ENCODE measurements around the gene CATSPER4.

Gene CATSPER4

DNA sequence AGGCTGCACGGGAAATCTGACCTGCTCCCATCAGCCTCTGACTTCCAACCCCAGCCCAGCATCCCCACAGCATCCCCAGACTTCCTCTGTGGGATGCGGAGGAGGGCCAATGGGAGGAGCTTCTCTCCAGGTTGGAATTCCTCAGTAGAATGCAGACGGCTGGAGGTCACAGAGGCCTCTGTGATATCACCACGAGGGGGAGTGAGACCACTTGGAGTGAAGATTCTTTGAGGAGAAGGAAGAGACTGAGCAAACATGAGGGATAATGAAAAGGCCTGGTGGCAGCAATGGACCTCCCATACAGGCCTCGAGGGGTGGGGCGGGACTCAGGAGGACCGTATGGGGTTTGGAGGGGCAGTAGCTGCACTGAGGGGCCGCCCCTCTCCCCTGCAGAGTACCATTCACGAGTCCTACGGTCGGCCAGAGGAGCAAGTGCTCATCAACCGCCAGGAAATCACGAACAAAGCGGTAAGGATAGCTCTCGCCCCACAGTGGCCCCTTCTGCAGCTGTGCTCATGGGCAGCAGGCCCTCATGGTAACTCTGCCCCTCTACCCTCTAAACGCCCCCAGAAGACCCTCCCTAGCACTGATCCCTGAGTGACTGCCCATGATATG, at the start of gene CATSPER4:
Gene CATSPER4 (plus strand): TSS at position 230 of the 615 bp plus-strand sequence. CDS start 26 bp downstream, at position 256.
- peak; percentile 46 for DNase-seq

DNA sequence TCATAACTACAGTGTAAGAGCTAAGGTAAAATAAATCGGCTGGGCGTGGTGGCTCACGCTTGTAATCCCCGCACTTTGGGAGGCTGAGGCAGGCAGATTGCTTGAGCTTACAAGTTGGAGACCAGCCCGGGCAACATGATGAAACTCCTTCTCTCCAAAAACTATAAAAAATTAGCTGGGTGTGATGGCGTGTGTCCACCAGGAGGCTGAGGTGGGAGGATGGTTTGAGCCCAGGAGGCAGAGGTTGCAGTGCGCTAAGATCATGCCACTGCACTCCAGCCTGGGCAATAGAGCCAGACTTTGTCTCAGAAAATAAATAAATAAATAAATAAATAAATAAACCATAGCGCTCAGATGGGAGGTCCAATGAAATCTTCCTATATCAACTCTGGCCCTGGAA, 48.2 kb upstream of the CATSPER4 start:
- DNase-seq, result no peak

DNA sequence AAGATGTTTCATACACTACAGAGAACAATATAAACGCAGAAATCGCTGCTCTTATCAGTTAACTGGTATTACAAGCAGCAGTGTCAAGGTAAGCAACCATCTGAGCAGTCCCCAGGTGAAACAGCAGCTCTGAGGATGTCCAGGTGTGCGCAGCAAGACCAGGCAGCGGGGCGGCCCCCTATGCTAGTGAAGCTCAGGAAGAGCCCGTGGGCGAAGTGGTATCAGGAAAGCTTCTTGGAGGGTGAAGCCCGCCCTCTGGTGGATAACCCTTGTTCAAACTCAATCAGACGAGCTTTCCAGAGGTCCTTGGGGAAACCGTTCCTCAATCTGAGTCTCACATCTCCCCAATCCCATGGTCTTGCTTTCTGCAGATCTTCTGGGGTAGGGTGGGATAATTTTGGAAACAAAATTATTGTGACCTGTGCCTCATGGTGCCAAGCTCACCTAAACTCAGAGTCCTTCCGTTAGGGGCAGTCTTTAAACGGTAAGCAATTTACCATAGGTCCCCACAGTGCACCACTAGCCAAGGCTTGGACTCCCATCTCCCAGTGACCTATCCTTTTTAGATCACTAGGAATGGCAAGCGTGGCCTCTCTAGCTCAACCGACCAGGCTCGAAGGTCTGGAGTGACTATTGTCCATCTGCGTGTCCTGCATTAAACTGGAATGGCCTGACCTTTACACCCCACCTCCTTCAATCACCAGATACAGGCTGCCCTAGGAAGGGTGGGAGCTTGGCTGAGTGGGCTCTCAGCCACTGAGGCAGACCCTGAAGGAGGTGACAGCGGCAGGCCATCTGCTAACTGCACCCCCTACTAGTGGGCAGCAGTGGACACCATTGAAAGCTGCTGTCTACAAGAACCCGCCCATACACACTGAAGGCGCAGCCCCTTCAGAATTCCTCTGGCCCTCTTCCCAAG, 45.1 kb upstream of the CATSPER4 start:
- peak; percentile 77 for DNase-seq

DNA sequence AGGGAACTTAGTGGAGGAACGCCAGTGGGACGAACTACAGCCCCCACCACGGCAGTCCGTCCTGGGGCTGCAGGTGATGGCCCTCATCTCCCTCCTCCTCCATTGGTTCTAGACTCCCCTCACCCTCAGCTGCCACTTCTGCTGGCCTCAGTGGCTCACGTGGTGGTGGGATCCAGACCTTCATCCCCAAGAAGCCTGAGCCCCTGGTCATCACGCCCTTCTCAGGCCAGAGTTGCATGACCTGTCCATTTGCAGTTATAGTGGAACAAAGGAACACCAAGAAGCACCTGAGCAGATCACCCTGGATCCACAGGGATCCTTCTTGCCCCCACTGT, 44.5 kb upstream of the CATSPER4 start:
- DNase-seq, result no peak

DNA sequence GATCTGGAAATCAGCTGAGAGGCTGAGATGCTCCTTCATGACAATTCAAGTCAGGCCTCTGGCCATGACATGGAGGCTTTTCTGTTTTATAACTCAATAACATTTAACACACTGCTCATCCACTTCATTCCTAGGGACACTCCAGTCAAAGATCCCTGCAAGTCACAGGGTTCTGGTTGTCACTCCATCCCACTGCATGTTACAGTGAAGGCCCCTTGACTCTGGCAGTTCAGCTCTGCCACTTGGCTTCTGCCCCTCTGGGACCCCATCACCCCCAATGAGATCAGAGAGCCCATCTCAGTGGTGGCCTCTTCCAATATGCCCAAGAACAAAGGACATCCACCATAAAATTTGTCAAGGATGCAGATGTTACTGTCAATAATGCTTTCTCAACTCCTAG, 41.5 kb upstream of the CATSPER4 start:
- DNase-seq, result no peak

DNA sequence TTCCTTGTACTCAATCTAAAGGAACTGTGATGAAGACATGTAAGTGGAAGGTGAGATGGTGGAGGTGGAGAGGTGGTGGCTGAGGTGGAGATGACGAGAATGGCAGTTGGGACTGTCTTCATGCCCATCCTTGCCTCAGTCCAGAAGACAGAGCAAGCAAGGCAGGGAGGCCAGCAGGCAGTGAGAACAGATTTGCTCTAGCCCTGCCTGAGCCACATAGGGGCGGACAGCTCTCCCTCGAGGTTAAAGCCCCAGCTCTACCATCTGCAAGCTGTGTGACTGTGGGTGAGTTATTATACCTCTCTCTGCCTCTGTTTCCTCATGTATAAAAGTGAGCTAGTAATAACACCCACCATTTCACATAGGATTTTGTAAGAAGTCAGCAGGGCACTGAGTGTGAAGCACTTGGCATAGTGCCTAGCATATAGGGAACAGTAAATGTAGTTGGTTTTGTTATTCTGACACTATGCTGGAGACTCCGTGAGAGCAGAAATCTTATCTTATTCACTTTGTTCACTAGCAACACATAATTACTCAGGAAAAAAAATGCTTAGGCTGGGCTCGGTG, 36.4 kb upstream of the CATSPER4 start:
- DNase-seq, result no peak

DNA sequence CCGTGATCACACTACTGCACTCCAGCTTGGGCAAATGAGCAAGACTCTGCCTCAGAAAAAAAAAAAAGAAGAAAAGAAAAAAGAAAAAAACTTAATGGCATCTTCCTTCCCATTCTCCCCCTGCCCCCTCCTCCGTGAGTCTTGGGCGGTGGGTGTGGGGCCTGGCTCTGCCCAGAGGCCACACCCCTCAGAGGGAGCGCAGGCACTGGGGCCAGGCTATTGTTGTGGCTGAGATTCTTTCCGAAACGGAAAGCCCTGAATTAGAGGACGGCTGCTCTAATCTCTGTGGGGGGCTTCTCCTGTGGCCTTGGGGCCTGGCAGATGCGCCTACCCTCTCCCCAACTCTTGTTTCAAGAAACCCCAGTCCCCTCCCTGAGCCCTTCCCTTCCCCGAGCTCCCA, 35.7 kb upstream of the CATSPER4 start:
- no peak for DNase-seq

DNA sequence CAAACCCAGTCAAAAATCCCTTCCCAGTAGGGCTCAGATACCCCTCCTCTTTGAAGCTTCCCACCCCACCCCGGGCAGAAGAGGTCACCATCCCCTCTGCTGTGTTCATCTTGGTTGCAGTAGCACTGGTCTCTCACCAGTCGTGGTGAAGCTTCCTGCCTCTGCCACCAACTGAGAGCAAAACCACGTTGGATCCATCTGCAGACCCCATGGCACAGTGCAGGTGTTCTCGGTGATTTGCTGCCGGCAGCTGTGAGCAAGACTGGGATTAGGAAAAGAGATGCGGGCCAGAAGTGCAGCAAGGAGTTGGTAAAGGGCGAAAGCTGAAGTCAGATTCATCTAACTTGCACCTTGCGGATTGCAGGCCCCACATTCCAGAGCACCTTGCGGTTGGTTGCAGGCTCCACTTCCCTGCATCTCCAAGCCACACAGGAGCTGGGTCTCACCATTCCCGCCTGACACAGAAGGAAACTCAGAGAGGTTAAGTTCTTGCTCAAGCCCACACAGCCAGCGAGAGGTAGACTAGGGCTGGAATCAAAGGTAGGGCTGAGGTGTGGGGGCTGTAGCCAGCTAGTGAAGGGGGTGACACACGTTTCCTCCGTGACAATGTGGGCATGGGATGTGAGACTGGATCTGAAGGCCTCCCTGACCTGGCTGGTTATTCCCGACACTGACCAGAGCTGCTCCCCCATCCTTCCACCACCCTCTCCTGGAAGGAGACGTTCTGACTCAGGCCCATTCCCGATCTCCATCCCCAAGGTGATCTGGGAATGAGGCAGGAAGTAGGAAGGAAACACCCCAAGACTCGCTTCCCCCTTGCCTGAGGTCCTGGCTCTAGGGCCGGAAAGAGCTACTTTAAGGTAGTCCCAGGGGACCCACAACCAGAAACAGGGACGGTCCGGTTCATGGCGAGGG, 34.8 kb upstream of the CATSPER4 start:
- DNase-seq, result no peak

DNA sequence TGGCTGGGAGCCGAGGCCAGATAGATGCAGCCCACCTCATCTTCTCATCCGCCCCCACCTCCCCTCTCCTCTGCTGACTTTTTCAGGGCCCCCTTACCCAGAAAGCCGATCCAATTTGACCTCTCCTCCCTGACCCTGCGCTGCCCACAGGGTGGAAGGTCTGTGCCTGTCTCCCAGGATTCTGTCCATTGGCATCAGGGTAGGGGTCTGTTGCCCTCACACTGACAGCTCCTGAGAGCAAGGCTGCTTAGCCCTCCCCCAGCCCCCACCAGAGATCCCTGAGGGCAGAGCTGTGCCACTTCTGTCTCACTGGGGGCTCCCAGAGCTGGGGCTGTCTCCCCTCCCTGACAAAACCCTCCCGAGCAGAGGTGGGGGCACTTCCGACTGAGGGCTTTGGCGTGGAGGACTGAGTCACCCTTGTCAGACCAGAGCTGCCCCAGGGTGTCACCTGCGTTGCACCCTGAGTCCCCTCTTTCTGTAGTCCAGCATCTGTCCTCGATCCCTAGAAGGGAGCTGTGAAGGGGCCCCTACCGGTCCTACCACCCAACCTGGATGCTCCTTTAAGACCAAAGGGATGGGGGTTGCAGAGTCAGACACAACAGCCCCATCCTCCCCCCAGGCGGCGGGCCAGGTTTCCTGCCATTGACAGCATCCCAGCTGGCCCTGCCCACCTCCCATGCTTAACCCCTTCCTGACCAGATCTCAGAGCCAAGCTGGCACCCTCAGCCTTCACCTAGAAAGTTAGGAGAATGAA, 33.9 kb upstream of the CATSPER4 start:
- DNase-seq, result no peak

DNA sequence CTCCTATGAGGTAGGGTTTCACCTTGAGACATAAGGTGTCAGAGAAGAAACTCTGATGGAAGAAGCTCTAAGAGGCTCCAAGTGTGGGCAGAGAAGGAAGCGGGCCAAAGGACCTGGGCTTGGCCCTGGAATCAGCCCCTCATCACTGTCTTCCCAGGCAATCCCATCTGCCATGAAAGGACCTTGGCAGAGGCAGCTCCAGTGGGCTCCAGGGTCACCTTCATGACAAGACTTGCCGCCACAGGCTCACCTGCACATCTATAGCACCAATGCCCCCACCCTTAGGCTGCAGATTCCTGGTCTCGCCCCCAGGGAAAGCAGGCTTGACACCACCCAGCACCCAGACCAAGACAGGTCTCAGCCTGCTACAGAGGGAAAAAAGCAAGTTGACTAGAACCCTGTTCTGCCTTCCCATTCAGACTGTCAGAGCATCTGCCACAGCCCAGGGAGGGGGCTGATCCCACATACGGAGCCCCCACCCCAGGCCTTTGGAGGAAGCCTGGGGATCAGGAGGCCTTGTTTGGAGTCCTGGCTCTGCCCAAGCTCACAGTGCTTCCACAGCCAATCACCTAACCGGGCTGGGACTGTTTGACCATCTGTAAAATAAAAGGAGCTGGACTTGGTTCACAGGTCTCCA, 32.0 kb upstream of the CATSPER4 start:
- DNase-seq, result no peak

DNA sequence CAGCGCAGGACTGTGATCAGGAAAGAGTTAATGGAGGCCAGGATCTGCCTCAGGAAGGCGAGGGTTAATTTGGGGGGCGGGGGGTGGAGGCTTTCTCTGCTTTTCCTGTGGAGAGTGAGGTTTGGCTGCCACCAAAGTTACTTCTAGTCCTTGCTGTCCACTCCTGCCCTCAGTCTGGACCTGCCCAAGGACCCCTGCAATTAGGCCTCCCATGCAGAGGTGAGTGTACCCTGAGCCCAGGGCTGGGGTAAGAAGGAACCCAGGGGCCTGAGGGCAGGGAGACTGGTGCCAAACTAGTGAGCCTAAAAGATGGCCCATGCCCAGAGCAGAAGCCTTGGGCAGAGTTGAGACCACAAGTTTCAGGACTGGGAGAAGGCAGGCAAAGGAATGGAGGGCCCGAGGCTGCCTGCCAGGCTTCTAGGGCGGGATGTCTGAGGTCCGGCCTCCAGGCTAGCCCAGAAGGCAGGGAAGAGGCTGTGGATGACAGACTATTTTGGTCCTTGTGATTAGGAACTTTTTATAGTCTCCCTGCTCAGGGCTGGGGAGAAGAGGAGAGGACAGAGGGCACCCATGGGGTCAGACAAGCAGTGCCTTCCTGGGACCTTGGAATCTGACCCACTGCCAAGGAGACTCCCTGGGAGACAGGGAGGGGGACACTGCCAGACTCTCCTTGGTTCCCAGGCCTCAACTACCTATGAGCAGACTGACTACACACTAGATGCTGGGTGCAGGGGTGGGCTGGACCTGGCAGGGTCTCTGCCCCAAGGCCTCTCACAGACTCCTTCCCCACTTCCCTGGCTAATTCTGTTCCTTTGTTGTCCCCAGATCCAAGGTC, 31.3 kb upstream of the CATSPER4 start, which contains the start of gene FAM110D:
Gene FAM110D (plus strand): TSS at position 172 of the 835 bp plus-strand sequence. CDS start 2,213 bp downstream, outside the sequence.
- DNase-seq, result no peak

DNA sequence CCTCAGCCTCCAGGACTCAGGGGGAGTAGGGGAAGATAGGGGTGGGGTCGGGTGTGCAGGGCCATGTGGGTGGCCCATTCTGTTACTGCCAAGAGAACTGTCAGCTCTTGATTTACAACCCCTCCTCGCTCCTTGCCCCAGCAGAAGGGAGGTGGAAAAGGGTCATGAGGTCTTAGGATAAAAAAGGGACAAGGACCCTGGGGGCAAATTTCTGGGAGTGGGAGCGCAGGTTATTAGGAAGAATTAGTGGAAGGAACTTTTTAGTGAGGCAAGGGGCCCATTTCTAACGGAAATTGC, 30.7 kb upstream of the CATSPER4 start:
- DNase-seq, result no peak

DNA sequence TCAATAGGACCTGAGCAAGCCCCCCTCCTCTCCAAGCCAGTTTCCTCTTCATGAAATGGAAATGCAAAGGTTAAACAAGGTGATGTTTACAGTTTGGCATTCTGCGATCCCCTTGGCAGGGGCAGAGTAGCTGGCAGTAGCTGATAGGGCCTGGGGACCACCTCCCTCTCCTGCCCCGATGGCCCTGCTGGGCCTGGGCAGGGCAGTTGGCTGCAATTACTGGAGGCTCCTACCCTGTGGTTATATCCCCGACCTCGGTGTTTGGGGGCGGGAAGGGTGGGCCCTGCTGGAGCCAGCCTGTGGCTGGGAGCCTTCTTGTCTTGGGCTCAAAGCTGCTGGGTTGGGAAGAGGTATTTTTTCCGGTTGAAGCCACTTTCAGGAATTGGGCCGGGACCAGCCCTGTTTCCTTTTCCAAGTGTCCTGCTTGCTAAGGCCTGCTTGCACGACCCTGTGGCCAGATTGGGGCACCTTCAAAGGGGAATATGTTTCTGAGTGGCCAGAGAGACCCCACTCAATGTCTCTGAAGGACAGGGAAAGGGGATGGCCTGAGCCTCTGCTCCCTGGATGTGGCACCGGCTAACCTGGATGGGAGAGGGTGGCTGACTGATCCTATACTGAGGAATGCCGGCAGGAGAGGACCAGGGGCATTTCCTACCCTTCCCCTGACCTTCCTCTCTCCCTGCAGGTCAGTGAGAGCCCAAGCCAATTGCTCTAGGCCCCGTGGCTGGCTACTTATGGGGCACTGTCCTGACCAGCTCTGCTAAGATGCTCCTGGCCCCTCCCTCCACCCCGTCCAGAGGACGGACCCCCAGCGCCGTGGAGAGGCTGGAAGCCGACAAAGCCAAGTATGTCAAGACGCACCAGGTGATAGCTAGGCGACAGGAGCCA, 29.6 kb upstream of the CATSPER4 start:
- DNase-seq, result no peak

DNA sequence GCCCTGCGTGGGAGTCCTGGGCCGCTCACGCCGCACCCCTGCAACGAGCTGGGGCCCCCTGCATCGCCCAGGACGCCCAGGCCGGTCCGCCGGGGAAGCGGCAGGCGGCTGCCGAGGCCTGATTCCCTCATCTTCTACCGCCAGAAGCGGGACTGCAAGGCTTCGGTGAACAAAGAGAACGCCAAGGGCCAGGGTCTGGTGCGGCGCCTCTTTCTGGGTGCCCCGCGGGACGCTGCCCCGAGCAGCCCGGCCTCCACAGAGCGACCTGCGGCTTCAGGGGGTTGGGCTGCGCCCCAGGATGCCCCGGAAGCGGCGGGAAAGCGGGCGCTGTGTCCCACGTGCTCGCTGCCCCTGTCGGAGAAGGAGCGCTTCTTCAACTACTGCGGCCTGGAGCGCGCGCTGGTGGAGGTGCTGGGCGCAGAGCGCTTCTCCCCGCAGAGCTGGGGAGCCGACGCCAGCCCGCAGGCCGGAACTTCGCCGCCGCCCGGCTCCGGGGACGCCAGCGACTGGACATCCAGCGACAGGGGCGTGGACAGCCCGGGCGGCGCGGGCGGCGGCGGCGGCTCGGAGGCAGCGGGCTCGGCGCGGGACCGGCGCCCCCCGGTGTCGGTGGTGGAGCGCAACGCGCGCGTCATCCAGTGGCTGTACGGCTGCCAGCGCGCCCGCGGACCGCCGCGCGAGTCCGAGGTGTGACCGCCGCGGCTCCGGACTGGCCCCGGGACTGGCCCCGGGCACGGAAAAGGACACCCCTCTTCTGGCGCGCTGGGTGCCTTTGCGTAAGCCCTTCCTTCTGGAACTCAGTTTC, 28.8 kb upstream of the CATSPER4 start:
- peak; percentile 29 for DNase-seq

DNA sequence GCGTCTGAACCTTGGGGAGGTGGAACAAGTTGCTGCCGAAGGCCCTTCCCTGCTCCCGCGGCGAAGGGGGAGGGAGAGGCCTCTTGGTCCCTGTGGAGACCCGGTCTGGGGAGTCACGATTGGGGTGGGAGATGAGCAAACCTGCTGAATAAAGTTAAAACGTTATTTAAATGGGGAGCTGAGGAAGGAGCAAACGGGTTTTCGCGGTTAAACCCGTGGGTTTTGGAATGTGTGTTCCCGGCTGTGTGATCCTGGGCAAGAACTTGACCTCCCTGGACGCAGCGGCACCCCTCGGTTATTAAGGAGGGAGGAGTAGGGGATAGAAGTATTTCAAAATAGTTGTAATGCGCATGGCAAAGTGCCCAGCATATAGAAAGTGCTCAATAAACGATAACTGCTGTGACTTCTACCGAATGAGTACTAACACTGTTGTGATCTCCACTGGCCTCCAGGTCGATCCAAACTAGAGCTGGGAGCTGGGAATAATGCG, 28.1 kb upstream of the CATSPER4 start:
- DNase-seq, result no peak

DNA sequence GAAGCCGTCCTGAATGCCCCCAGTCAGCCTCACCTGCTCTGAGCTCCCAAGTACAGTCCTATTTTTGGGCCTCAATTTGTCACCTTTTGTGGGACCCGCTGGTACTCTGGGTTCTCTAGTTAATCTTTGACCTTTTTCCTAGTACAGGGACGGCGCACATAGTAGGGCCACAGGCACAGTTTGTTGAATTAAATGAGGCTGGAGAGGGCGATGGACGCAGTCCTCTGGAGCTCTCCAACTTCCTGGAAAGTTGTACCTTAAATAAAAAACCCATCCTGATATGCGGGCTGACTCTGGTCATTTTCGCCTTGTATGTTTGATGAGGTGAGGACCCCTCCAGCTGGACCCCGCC, 26.7 kb upstream of the CATSPER4 start:
- DNase-seq, result no peak

DNA sequence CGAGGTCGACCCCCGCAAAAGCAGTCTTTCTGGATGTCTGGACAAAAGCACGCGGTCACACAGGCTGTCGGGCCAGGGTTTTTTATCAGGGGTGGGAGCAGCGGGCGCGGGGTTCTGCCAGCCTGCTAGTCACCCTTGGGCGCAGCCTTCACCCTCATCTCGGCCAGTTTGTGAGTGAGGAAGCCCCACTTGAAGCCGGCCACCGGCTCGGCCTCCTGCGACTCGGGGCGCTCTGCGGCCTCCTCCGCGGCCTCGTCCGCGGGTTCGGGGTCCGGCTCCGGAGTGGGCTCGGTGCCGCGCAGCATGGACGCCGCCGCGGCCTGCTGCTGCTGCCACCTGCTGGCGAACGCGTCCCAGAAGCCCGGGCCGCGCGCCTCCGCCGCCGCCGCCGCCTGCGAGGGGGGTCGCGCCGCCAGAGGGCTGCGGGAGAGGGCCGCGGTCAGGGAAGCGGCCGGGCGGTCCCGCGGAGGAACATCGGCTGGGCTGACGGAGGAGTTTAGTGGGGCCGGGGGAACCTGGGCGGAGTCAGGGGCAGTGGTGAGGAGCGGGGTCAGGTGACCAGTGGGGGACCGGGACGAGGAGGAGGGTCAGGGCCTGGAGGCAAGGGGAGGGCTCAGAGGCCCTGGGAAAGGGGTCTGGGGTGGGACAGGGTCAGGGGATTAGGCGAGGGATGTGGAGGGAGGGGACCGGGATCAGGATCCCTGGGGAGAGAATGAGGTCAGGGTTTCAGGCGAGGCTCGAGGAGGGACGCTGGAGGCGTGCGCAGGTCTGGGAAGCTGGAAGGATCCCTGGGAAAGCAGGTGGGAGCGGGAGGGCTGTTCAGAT, 26.2 kb upstream of the CATSPER4 start:
- peak; percentile 54 for DNase-seq
